HG02852 (cell line): ENCODE results near the gene FAM47A.

Experiments used
- ATAC-seq: cut with Tn5 transposase; IDR thresholded peaks from one replicate; pipeline ENCODE4 v1.9.1; 2021; ENCODE audit warnings: mild to moderate bottlenecking, moderate library complexity; ENCODE audit not compliant: unreplicated experiment

FAM47A gene

DNA sequence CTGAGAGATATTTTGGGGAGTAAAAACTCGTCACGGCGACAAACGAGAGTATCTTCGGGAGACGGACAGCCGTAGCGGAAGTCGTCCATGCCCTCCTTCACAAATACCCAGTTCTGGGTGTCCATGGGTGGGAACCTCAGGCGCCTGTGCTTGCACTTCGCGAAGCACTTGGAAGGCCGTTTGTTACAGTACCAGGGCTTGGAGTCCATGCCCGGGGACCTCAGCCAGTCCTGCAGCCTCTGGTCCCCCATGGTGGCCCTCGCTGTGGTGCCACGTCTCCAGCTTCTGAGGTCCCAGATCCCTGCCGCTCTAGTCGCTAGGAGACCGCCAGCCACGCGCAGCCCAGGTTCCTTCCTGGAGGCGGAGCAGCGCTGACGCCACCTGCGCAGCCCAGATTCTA, at the start of gene FAM47A:
Gene FAM47A (minus strand): TSS at position 287 of the 400 bp plus-strand sequence. CDS start 36 bp downstream, at position 251.
- ATAC-seq = no peak

DNA sequence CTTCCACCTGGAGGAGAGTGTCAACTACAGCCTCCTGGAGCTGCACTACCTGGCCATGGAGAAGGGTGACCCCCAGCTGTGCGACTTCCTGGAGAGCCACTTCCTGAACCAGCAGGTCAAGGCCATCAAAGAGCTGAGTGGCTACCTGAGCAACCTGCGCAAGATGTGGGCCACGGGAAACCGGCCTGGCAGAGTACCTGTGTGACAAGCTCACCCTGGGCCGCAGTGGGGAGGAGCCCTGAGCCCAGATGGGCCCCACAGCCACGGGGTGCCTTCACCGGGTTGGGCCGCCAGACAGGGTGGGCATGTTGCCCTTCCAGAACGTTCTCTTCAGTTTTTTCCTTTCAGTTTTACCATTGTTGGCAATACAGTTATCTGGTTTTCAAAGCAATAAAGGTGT, 15.2 kb upstream of the FAM47A start:
- no peak for ATAC-seq

DNA sequence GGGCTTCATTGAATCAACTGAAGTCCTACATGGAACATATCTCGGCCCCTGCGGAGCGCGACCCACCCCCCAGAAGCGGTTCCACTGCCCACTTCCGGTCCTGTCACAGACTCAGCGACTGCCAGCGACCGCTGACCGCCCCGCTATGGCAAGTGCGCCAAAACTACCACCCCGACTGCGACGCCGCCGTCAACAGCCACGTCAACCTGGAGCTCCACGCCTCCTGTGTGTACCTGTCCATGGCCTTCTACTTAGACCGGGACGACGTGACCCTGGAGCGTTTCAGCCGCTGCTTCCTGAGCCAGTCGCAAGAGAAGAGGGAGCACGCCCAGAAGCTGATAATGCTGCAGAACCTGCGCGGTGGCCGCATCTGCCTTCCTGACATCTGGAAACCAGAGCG, 14.8 kb upstream of the FAM47A start:
- ATAC-seq = no peak

DNA sequence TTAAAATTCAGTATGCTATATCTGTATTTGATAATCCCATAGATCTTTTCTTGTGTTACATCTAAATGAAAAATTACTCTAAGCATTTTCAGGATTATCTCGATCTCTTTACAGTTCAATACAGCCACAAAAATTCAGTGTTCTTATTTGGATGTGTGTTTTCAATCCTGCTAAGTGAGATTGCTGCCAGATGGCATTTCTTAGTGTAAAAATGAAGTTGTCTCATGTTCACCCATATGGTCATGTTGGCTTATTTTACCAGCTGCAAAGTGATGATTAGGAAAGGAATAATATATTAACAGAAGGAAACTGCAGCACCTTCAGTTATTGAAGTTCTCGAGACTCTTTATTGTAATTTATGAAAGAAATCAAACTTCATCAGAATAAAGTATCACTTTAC, 12.1 kb upstream of the FAM47A start:
- ATAC-seq = no peak

DNA sequence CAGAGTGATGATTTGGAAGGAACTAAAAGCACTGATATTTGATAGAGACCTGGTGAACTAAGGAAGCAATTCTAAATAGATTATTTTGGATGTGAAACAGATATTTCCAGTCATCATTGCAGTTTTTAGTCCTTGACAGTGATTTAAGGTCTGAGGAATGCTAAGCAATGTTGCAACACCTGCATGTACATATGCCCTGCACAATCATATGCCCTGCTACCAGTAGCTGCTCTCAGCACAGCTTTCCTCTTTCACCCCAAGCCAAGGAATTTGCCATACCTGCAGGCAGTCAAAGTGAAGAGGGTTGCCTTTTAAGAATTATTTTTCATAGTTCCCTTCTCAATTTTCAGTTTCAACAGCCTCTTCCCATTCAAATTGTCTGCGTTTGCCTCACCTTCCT, 8.7 kb upstream of the FAM47A start:
- no peak for ATAC-seq

DNA sequence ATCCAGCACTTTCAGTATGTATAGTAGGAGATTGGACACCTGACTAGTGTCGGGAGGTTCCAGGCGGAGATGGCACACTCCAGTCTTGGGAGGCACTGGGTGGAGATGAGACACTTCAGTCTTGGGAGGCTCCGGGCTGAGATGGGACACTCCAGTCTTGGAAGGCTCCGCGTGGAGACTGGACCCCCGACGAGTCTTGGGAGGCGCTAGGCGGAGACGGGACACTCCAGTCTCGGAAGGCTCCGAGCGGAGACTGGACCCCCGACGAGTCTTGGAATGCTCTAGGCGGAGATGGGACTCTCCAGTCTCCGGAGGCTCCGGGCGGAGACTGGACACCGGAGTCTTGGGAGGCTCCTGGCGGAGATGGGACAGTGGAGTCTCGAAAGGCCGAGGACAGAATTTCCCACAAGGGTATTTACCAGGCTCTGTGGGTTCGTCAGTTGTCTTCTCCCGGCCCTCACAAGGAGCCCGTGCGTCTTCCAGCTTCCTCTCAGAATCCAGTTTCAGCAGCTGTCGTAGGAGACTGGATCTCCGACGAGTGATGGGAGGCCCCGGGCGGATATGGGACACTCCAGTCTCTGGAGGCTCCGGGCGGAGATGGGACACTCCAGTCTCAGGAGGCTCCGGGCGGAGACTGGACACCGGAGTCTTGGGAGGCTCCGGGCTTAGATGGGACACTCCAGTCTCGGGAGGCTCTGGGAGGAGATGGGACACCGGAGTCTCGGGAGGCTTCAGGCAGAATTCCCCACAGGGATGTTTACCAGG, 952 bp downstream of the FAM47A start:
- no peak for ATAC-seq

DNA sequence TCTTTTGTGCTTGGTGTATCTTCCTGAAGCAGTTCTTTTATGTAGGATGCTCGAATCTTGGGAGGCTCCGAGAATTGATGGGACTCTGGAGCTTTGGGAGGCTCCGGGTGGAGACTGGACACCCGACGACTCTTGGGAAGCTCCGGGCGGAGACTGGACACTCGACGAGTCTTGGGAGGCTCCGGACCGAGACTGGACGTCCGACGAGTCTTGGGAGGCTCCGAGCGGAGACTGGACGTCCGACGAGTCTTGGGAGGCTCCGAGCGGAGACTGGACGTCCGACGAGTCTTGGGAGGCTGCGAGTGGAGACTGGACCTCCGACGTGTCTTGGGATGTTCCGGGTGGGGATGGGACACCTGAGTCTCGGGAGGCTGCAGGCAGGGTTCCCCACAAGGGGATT, 1.6 kb downstream of the FAM47A start:
- no peak for ATAC-seq

DNA sequence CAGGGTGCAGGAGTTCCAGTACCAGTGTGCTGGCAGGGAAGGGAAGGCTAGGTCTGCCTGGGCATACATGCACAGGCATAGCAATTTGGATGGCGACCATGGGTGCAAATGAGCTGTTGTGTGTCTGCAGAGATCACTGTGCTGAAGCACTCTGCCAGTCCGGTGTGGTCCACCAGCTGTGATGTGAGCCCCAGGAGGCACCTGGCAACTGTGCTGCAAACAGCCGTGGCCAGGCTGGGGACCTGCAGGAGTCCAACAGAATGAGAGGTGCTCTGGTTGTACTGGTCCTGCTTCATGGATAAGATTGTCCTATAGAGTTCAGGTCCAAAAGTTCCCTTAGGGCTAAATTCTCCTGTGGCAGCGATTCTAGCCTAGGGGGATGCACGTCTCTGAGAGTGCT, 6.1 kb downstream of the FAM47A start:
- no peak for ATAC-seq

DNA sequence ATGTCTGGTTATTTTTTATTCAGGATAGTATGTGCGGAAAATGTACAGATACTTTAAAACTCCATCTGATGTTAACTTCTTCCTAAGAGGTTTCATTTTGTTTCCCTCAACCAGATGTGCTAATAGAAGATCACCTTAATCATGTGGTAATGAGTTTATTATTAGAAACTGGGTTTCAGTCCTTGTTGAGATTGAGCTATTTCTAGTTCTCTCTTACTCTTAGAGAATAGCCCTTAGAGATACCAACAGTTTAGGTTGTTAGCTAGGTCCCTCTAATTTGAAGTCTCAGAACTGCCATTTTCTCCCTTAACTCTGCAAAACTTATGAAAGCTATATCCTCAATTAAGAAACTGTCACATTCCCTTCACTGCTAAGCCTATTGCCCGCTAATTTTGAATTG, 13.0 kb downstream of the FAM47A start:
- no peak for ATAC-seq

DNA sequence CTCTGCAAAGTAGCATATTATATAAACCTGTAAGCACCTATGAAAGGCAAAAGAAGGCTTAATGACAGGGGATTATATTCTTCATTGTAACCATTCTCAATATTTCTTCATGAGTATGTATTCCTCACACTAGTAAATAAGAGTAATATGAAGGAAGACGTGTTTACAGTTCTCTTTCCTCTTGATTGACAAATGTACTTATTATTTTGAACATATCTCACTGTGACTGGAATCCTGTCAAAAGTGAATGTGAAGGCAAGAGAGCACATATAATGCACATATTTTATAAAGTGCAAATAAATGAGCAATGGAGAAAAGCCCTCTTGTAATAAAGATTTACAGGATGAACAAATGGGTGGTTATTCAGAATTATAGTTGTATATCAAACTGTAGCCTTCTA, 19.7 kb downstream of the FAM47A start:
- no peak for ATAC-seq
